ENCODE results near the gene MON1B.
A peak's percentile ranks its signal among the peaks of the same experiment; 100 is the strongest.

Gene MON1B

GRCh38 chr16:77212741-77213541 is 22.0 kb downstream of the MON1B start:
- POLR2A ChIA-PET: no interaction called here
- DNase-seq (ENCODE audit: extremely low spot score): peak; percentile 80

GRCh38 chr16:77213542-77214106 is 22.6 kb downstream of the MON1B start:
- POLR2A ChIA-PET: no interaction called here
- CTCF ChIA-PET: interaction anchor here (2.4 kb wide), 1 partner anchor 9 kb away, joined by 6 read pairs; no protein-coding TSS in a partner anchor
- DNase-seq (ENCODE audit: extremely low spot score): no peak

More at GRCh38 chr16:77212741-77213541, 22.0 kb downstream of the MON1B start:
- no peak for TF ChIP-seq CTCF (IDR thresholded peaks at IDR 0.05; ENCODE audit: control extremely low read depth, extremely low read depth, low read depth, missing control alignments)
- CTCF ChIA-PET: interaction anchor here (1.0 to 2.4 kb wide), 4 partner anchors 10 to 371 kb away, joined by 3 to 6 read pairs (median 4); no protein-coding TSS in a partner anchor

GRCh38 chr16:77214411-77215138 is 23.6 kb downstream of the MON1B start:
- DNase-seq (ENCODE audit: extremely low spot score): no peak
- TF ChIP-seq CTCF (IDR thresholded peaks at IDR 0.05; ENCODE audit: control extremely low read depth, extremely low read depth, low read depth, missing control alignments): no peak
- CTCF ChIA-PET: interaction anchor here (0.6 to 1.5 kb wide), 2 partner anchors 9 to 370 kb away, joined by 4 to 7 read pairs; no protein-coding TSS in a partner anchor
- POLR2A ChIA-PET: no interaction called here

More at GRCh38 chr16:77213542-77214106, 22.6 kb downstream of the MON1B start:
- no peak for TF ChIP-seq CTCF (IDR thresholded peaks at IDR 0.05; ENCODE audit: control extremely low read depth, extremely low read depth, low read depth, missing control alignments)

DNA sequence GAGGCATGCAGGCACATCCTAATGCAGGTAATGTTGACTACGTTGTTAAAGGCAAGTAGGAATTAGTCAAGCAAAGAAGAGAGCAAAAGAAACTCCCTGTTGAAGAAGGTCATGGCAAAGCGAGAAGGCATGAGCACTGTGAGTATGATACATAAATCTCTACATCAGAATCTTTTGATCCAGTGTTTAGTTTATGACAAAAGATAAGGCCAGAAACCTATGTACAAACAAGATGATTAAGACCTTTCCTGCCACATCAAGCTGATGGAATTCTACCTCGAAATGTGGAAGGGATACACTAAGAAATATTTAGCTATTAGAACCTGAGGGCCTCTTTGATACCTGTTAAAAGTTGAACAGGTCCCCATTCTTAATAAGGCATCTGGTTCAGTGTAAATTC is 28.4 kb downstream of the MON1B start:
- POLR2A ChIA-PET: no interaction called here
- CTCF ChIA-PET: no interaction called here
- DNase-seq (ENCODE audit: extremely low spot score): no peak
- TF ChIP-seq CTCF (IDR thresholded peaks at IDR 0.05; ENCODE audit: control extremely low read depth, extremely low read depth, low read depth, missing control alignments): no peak

GRCh38 chr16:77220427-77220826 is 29.4 kb downstream of the MON1B start:
- CTCF ChIA-PET: interaction anchor here (0.8 to 0.9 kb wide), 3 partner anchors 9 to 364 kb away, joined by 3 read pairs; no protein-coding TSS in a partner anchor
- DNase-seq (ENCODE audit: extremely low spot score): peak; percentile 39
- POLR2A ChIA-PET: no interaction called here
- TF ChIP-seq CTCF (IDR thresholded peaks at IDR 0.05; ENCODE audit: control extremely low read depth, extremely low read depth, low read depth, missing control alignments): no peak

DNA sequence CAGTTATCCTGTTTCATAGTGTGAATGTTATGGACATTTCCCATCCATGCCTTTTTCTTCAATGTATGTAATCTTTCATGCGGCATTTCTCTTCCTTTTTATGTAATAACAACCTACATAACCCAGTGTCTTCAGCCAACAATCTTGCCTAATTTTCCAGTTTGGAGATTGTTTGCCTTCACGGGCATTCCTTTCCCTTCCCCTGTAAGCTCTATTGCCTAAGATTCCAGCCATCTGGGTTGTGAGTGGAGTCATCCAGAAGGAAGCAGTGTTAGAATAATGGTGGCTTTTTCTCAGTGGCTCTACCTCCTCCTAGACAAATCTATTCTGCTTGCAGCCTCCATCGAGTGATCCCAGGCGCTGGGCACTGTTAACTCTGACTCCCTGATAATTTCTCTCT is 30.5 kb downstream of the MON1B start:
- no peak for DNase-seq (ENCODE audit: extremely low spot score)
- ChIA-PET POLR2A (no interaction called here), CTCF (interaction anchor here (1.2 to 1.5 kb wide), 3 partner anchors 9 to 362 kb away, joined by 3 to 6 read pairs (median 4); no protein-coding TSS in a partner anchor)
- TF ChIP-seq CTCF (IDR thresholded peaks at IDR 0.05; ENCODE audit: control extremely low read depth, extremely low read depth, low read depth, missing control alignments): no peak

Measured in GM10248 (cell line).